ENCODE data around the gene FAM216A. TPM values are rescaled to one million over a fixed set of nuclear protein-coding genes. Genes with fewer than 3 reads are reported as not detected.

Gene FAM216A
- total and polyA plus RNA-seq, 4 donors, result 3.6 to 7.4 (median 4.7) TPM

- TF ChIP-seq ZBTB33 (IDR thresholded peaks at IDR 0.05) (peak; percentile 98), YY1 (IDR thresholded peaks at IDR 0.05) (peak; percentile 97)
Measured at GRCh38 chr12:110501752-110502738, 33.4 kb downstream of the FAM216A start, which contains the start of the genes RAD9B and VPS29 (continued).

GRCh38 chr12:110503432-110503831, 34.8 kb downstream of the FAM216A start:
- Histone ChIP-seq H3K9ac (ENCODE audit: low read depth in 1 of 2, low read length in 2 of 2) (no peak overlapping the region), H3K36me3 (ENCODE audit: control insufficient read depth in 4 of 4, insufficient read depth in 3 of 4, low read depth in 1 of 4, low read length in 3 of 4) (no peaks in the 10 kb centered on the region), H3K9me3 (ENCODE audit: control insufficient read depth in 4 of 4, low read length in 3 of 4) (no peaks in the 10 kb centered on the region), H3K27ac (ENCODE audit: low read depth in 1 of 2, low read length in 2 of 2) (no peak overlapping the region), H3K27me3 (ENCODE audit: control insufficient read depth in 4 of 4, insufficient read depth in 4 of 4, low read length in 3 of 4) (no peaks in the 10 kb centered on the region), H3K4me1 (ENCODE audit: control insufficient read depth in 4 of 4, insufficient read depth in 4 of 4, low read length in 3 of 4) (peaks cover 6 to 31% (median 22%) of the 10 kb centered on the region in 4 donors), H3K4me3 (ENCODE audit: low read depth in 1 of 3, low read length in 3 of 3) (no peak overlapping the region)
- no peak for TF ChIP-seq ZBTB33 (IDR thresholded peaks at IDR 0.05)
- no peak for TF ChIP-seq EGR1 (IDR thresholded peaks at IDR 0.05; ENCODE audit: low read depth in 2 of 2)
- no peak for TF ChIP-seq NR2F2 (IDR thresholded peaks at IDR 0.05)
- TF ChIP-seq HNF4G (IDR thresholded peaks at IDR 0.05), result no peak
- TF ChIP-seq JUND (IDR thresholded peaks at IDR 0.05), result no peak
- TF ChIP-seq ATF3 (IDR thresholded peaks at IDR 0.05), result no peak
- WGBS, result 85% methylated on average over 1 of the region's 1 CpG
- no peak for DNase-seq (ENCODE audit: low spot score)

- H3K27me3 ChIP-seq (ENCODE audit: control insufficient read depth in 4 of 4, insufficient read depth in 4 of 4, low read length in 3 of 4), result no peaks in the 10 kb centered on the region
- no peaks in the 10 kb centered on the region for H3K36me3 ChIP-seq (ENCODE audit: control insufficient read depth in 4 of 4, insufficient read depth in 3 of 4, low read depth in 1 of 4, low read length in 3 of 4)
- DNase-seq (ENCODE audit: low spot score), result no peak
- H3K9me3 ChIP-seq (ENCODE audit: control insufficient read depth in 4 of 4, low read length in 3 of 4), result no peaks in the 10 kb centered on the region
- H3K27ac ChIP-seq (ENCODE audit: low read depth in 1 of 2, low read length in 2 of 2), result no peak overlapping the region
- H3K4me1 ChIP-seq (ENCODE audit: control insufficient read depth in 4 of 4, insufficient read depth in 4 of 4, low read length in 3 of 4), result peaks cover 6 to 17% (median 12%) of the 10 kb centered on the region in 4 donors
- no peak overlapping the region for H3K4me3 ChIP-seq (ENCODE audit: low read depth in 1 of 3, low read length in 3 of 3)
- no peak overlapping the region for H3K9ac ChIP-seq (ENCODE audit: low read depth in 1 of 2, low read length in 2 of 2)
- 80% methylated on average over 3 of the region's 3 CpGs for WGBS
- TF ChIP-seq REST (IDR thresholded peaks at IDR 0.05) (no peak), FOXA1 (IDR thresholded peaks at IDR 0.05) (no peak), RAD21 (IDR thresholded peaks at IDR 0.05) (no peak), HNF4A (conservative IDR thresholded peaks at IDR 0.05) (no peak), FOXA2 (IDR thresholded peaks at IDR 0.05) (no peak), ATF3 (IDR thresholded peaks at IDR 0.05) (no peak), NR2F2 (IDR thresholded peaks at IDR 0.05) (no peak), RXRA (IDR thresholded peaks at IDR 0.05) (no peak), MAX (IDR thresholded peaks at IDR 0.05) (no peak), TAF1 (conservative IDR thresholded peaks at IDR 0.05) (no peak), GABPA (IDR thresholded peaks at IDR 0.05 in 1 of 2, conservative IDR thresholded peaks at IDR 0.05 in 1 of 2) (no peak), JUND (IDR thresholded peaks at IDR 0.05) (no peak), CTCF (IDR thresholded peaks at IDR 0.05; ENCODE audit: low read depth, low read length, missing input control) (no peak), SP1 (IDR thresholded peaks at IDR 0.05) (no peak)
Measured at GRCh38 chr12:110505332-110505731, 36.7 kb downstream of the FAM216A start.
